HG02759 (cell line): ENCODE measurements around the gene RHBDL3.
"Not testable (repeated sequence)": the region's sequence is repeated elsewhere in the genome, so short reads cannot be mapped to it uniquely, and the experiment has no call there.

ENCODE experiments used
- ATAC-seq: cut with Tn5 transposase; IDR thresholded peaks from one replicate; pipeline ENCODE4 v1.9.1; 2021; ENCODE audit warnings: mild to moderate bottlenecking, moderate library complexity; ENCODE audit not compliant: unreplicated experiment

RHBDL3 gene

DNA sequence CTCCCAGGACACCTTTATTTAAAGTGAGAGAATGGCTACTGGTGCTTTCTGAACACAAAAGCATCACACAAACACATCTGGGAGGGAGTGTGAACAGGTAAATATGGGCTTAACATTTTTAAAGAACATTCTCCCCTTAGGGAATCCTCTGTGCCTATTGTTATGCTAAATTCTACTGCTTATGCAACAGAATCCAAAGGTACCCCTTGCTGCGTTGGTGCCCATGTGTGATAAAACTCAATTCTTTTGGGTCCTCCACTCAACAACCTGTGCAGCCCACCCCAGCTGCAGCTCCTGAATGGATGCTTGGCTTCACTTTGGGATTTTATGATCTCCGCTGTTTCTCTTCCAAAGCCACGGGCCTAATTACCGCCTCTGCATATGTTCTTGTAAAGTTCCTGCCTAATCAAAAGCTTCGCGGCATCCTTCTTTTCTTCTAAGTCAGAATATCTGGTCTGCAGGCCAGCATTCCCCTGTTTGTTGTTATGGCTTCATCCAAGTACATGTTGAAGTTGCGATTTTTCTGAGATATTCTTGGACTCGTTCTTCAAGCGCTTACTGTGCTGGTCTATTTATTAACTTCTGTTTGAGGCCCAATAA is 23.9 kb downstream of the RHBDL3 start:
- no peak for ATAC-seq

DNA sequence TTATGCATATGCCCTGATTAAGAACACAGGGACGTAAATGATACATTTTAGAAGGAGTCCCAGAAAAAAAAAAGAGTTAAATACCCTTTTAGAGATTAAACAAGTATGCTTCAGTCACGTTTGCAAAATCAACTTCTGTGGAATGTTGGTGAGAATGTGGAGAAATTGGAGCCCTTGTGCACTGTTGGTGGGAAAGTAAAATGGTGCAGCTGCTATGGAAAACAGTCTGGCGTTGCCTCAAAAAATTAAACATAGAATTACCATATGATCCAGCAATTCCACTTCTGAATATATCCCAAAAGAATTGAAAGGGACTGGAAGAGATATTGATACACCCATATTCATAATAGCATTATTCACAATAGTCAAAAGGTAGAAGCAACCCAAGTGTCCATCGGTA is 26.5 kb downstream of the RHBDL3 start:
- ATAC-seq, result no peak

- no peak for ATAC-seq
Measured at GRCh38 chr17:32297424-32297823, 31.8 kb downstream of the RHBDL3 start.

DNA sequence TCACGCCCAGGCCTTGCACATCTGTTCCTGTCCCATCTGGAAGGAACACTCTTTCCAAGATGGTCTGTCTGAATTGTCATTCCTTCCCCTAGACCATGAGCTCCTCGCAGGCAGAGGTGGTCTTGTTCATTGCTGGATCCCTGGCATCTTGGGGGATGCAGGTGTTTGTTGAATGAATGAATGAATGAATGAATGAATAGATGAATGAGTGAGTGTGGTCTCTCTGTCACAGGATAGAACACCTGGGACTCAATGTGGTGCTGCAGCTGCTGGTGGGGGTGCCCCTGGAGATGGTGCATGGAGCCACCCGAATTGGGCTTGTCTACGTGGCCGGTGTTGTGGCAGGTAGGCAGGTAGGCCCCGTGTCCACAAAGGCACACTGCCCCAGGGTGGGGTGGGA is 32.2 kb downstream of the RHBDL3 start:
- ATAC-seq, result no peak

- no peak for ATAC-seq
Measured at GRCh38 chr17:32298298-32298697, 32.7 kb downstream of the RHBDL3 start.

DNA sequence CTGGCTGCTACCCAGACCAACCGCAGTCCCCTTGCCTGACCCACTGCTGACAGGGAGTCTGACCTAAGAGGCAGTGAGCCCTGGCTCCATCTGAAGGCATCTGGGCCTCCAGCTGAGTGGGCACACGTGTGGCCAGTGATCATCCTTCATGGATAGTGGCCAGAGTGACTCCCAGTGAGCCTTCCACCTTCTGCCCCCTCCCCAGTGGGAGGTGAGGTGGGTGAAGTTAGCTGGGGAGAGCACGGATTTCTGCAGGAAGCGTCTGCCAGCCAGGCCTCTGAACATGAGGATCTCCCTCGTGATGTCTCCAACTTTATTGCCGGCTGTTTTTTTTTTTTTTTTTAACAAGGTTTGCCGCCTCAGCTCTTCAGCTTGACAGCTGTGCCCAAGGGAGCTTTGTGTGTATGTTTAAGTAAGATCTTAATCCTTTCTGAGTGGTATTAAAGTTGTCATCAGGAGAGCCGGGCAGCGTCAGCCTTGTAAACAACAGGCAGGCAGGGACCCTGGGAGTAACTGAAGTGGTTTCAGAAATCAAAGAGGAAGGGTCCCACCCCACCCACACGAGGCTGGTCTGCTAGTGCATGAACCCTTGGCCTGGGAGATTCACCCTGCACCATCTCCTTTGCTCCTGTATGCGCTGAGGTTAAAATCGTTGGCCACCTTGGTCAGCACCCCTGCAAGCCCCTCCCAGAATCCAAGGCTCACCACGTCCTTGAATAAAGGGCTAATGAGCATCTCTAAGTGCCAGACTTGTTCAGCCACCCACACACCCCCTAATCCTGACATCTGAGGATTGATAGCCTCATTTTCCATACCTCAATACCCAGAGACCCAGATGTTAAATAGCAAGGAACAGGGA is 33.3 kb downstream of the RHBDL3 start:
- no peak for ATAC-seq

- no peak for ATAC-seq
Measured at GRCh38 chr17:32299580-32300164, 34.0 kb downstream of the RHBDL3 start.

DNA sequence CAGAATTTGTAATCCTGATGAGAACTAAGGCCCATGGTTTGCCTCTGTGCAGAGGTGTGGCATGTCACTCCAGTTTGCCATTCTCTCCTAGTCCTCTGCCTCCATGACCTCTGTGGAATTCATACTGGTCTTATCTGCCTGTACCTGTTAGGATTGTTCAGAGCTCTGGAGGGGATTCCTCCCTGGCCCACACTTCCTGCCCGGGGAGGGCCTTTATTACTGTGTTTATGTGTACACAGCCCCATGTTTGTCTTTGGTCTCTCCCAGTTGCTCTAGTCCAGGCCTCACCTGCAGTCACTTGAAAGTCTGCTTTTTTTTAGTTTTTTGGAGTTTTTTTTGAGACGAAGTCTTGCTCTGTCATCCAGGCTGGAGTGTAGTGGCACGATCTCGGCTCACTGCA is 36.4 kb downstream of the RHBDL3 start:
- ATAC-seq, result no peak

DNA sequence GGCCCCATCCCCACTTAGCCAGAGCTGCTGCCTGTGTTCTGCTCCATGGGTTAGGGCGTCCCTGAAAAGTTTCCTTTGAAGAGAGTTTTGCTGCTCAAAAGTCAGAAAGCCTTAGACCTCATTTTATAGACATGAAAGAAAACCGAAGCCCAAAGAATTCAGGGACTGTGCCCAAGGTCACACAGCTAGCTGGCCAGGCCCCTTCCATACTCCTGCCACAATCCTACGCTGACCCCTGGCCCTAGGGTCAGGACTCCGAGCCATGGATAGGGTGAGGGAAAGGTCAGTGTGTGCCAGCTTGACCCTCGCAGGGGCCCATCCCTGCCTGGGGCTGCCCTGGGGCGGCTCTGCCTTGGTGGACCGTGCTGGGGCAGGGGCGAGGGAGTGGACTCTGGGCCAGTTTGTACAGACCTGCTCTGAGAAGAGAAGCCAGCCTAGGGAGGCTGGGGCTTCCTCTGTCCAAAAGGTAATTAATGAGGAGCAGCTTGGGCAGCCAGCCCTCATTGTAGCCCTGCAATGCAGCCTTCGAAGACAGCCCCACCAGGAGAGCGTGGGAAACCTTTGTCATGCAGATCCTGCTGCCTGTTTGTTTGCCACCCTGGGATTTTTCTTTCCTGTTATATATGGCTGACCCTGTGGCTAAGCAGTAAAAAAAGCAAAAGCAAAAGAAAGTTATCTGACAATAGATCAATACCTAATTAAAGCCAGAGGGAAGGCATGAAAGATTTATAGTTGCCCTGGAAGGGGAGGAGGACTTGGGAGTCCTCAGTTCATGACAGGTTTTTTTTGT is 37.4 kb downstream of the RHBDL3 start:
- ATAC-seq, result no peak

- ATAC-seq, result no peak
Measured at GRCh38 chr17:32303781-32304288, 38.2 kb downstream of the RHBDL3 start.

DNA sequence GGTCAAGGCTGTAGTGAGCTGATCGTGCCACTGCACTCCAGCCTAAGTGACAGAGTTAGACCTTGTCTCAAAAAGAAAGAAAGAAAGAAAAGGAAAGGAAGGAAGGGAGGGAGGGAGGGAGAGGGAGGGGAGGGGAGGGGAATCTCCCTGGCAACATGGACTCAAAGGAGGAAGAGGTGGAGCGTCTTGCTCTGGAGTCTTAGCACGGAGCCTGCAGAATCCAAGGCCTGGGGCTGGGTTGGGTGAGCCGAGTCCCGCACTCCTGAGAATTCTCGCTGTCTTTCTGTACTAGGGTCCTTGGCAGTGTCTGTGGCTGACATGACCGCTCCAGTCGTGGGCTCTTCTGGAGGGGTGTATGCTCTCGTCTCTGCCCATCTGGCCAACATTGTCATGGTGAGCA is 39.4 kb downstream of the RHBDL3 start:
- ATAC-seq, result no peak

DNA sequence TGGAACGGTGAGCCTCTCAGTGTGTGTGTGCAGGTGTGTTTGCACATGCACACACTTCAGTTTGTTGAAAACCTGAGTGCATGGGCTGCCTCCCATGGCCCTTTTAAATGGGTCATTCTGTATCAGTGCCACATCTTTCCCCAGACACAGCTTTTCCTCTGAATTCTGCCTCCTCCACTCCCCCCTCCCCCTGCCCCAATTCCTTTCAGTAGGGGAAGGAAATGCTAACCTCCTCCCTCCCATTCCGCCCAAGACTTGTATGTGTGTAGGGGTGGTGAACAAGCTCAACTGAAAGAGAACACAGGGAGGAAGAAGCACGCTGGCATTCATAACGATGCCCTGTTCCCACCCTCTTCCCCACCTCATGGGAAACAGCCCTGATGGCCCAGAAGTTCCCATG is 42.0 kb downstream of the RHBDL3 start:
- no peak for ATAC-seq

DNA sequence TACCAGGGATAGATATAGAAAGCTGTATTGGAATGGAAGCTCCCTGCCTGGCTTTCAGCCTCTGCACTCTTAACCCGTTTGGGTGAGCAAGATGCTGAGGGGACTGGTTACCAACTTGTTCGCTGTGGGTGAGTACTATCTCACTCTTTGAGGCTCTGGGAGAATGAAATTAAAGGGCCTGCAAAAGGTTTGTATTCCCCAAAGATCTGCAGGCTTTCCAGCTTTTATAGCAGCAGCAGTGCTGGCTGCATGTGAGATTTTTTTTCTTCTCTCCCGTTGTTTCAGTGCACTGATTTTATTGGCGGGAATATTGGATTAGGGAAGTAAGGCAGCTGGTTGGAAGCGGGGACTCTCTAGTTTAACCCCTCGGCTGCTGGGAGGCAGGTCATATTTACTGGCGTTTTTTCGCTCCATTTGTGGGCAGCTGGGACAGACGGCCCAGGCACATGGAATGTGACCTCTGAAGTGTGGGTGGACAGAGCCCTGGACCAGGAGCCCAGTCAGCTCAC is 45.5 kb downstream of the RHBDL3 start:
- no peak for ATAC-seq

GRCh38 chr17:32314636-32315035 is 49.0 kb downstream of the RHBDL3 start:
- no peak for ATAC-seq

DNA sequence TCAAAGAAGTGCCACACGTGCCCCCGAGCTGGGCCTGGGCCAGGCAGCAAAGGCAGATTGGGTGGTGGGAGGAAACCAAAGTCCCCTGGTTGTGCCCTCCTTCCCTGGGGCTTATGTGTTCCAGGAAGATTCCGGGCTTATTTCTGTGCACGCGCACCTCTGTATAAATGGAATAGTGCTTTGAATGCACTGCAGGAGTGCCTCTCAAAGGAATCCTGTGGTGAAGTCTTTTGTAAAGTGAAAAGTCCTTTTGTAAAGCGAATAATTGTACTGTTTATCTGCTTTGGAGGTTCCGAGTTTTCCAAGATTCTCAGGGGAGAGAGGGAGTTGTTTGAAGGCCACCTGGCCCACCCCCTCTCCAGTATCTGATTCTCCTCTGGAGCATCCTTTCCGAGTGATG is 49.5 kb downstream of the RHBDL3 start:
- no peak for ATAC-seq

DNA sequence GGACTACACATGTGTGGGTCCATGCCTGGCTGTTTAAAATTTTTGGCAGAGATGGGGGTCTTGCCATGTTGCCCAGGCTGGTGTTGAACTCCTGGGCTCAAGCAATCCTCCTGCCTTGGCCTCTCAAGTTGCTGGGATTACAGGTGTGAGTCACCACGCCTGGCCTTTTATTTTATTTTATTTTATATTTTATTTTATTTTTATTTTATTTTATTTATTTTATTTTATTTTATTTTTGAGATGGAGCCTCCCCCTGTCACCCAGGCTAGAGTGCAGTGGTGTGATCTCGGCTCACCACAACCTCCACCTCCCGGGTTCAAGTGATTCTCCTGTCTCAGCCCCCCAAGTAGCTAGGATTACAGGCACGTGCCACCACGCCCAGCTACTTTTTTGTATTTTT is 51.0 kb downstream of the RHBDL3 start:
- ATAC-seq, result not testable (repeated sequence)

GRCh38 chr17:32317353-32317752 is 51.7 kb downstream of the RHBDL3 start:
- ATAC-seq, result no peak

GRCh38 chr17:32318071-32318470 is 52.4 kb downstream of the RHBDL3 start:
- no peak for ATAC-seq

GRCh38 chr17:32319548-32319905 is 53.9 kb downstream of the RHBDL3 start:
- ATAC-seq, result no peak

GRCh38 chr17:32320080-32320479 is 54.4 kb downstream of the RHBDL3 start:
- ATAC-seq, result not testable (repeated sequence)

GRCh38 chr17:32320847-32321246 is 55.2 kb downstream of the RHBDL3 start:
- no peak for ATAC-seq
